CD4-positive, CD25-positive, alpha-beta regulatory T cell (primary cell): Measurements from ENCODE around the gene PTPRN2. TPM values are rescaled to one million over a fixed set of nuclear protein-coding genes. Genes with fewer than 3 reads are reported as not detected.

Source experiments
- ATAC-seq, 2 donors: fragments of 150-1000 bp; cut with Tn5 transposase; one replicate each; pipeline ENCODE4 v1.10.0; 2021; ENCODE audit warnings: low read depth in 2 of 2, moderate number of reproducible peaks in 2 of 2, moderate library complexity in 1 of 2
- DNase-seq, 3 donors: peaks; one replicate each; pipeline versions ENCODE4 v3.0.0 to v3.0.0-alpha.2; 2012 to 2022; ENCODE audit warnings: mixed read lengths in 1 of 3
- H3K27ac ChIP-seq: one replicate; pipeline ENCODE4 v1.7.0; 2013; ENCODE audit warnings: mild to moderate bottlenecking, low read length; ENCODE audit not compliant: insufficient read depth, poor library complexity, severe bottlenecking
- H3K27me3 ChIP-seq: one replicate; pipeline ENCODE4 v1.7.0; 2013; ENCODE audit warnings: low read length; ENCODE audit not compliant: control insufficient read depth, insufficient read depth
- H3K36me3 ChIP-seq: one replicate; pipeline ENCODE4 v1.7.0; 2013; ENCODE audit warnings: mild to moderate bottlenecking, low read length, moderate library complexity; ENCODE audit not compliant: control insufficient read depth, insufficient read depth
- H3K4me1 ChIP-seq: 2 replicates; pipeline ENCODE4 v1.7.0; 2013; ENCODE audit warnings: mild to moderate bottlenecking, low read length; ENCODE audit not compliant: insufficient read depth, control insufficient read depth, poor library complexity, severe bottlenecking
- H3K4me3 ChIP-seq: one replicate; pipeline ENCODE4 v1.7.0; 2013; ENCODE audit warnings: low read depth, mild to moderate bottlenecking, low read length, moderate library complexity
- H3K9me3 ChIP-seq, 2 experiments: 1 replicate in 1 of 2; 2 replicates in 1 of 2; pipeline ENCODE4 v1.7.0; 2013; ENCODE audit warnings: low read length in 2 of 2, mild to moderate bottlenecking in 1 of 2, moderate library complexity in 1 of 2; ENCODE audit not compliant: control insufficient read depth in 2 of 2
- H3K27ac Mint-ChIP-seq, 3 donors: one replicate each; pipeline ENCODE4 v1.8.0; 2020 to 2022; ENCODE audit warnings: mild to moderate bottlenecking in 3 of 3, mixed read lengths in 3 of 3, moderate library complexity in 2 of 3
- H3K27me3 Mint-ChIP-seq: one replicate; pipeline ENCODE4 v1.8.0; 2022; ENCODE audit warnings: mild to moderate bottlenecking, mixed read lengths
- H3K36me3 Mint-ChIP-seq: one replicate; pipeline ENCODE4 v1.8.0; 2020; ENCODE audit warnings: mixed read lengths
- H3K4me1 Mint-ChIP-seq, 4 donors: one replicate each; pipeline ENCODE4 v1.8.0; 2020 to 2022; ENCODE audit warnings: mixed read lengths in 4 of 4, mild to moderate bottlenecking in 1 of 4
- H3K4me3 Mint-ChIP-seq, 4 donors: one replicate each; pipeline ENCODE4 v1.8.0; 2020 to 2022; ENCODE audit warnings: mild to moderate bottlenecking in 4 of 4, mixed read lengths in 4 of 4, moderate library complexity in 3 of 4
- H3K9me3 Mint-ChIP-seq, 7 donors: one replicate each; pipeline ENCODE4 v1.8.0; 2020 to 2022; ENCODE audit warnings: mixed read lengths in 7 of 7, mild to moderate bottlenecking in 3 of 7, moderate library complexity in 2 of 7
- polyA plus RNA-seq, 4 donors: library from polyadenylated mRNA; unstranded; fragments of 300-500 nt; fragmentation: Illumina TruSeq; gene quantifications; one replicate each; pipeline ENCODE4 v1.2.3, GENCODE V29; 2021
- total RNA-seq: library from RNA; stranded (reverse); gene quantifications from one replicate; pipeline ENCODE4 v1.2.3, GENCODE V29; 2022

Gene PTPRN2
- total and polyA plus RNA-seq, 5 donors from 2014 or later: 1.6 to 4.7 (median 2.7) TPM

DNA sequence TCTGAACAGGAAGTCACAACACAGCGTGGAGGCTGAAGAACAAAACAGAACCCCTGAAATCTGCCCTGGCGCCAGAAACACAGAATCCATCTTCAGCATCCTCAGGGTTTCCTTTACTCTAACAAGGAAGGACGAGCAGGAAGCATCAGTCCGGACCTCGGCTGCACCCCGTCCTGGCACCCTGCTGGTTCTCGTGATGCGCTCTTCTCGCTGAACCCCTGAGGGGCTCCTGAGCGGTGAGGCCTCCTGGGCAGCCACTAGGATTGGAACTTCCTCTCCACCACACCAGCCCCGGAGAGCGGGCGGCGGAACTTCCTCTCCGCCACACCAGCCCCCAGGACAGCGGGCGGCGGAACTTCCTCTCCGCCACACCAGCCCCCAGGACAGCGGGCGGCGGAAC, 461.9 kb downstream of the PTPRN2 start:
- no peak overlapping the region for H3K4me3 Mint-ChIP-seq
- Histone ChIP-seq H3K36me3 (no peaks in the 10 kb centered on the region), H3K4me1 (no peaks in the 10 kb centered on the region), H3K27me3 (no peaks in the 10 kb centered on the region), H3K9me3 (peaks cover 0 to 4% of the 10 kb centered on the region in 2 experiments), H3K27ac (no peak overlapping the region), H3K4me3 (no peak overlapping the region)
- ATAC-seq: no peak
- no peak for DNase-seq
- H3K9me3 Mint-ChIP-seq: peaks cover 0 to 16% (median 2%) of the 10 kb centered on the region in 7 donors
- H3K27ac Mint-ChIP-seq: no peak overlapping the region
- no peaks in the 10 kb centered on the region for H3K36me3 Mint-ChIP-seq
- H3K27me3 Mint-ChIP-seq: no peaks in the 10 kb centered on the region
- no peaks in the 10 kb centered on the region for H3K4me1 Mint-ChIP-seq

DNA sequence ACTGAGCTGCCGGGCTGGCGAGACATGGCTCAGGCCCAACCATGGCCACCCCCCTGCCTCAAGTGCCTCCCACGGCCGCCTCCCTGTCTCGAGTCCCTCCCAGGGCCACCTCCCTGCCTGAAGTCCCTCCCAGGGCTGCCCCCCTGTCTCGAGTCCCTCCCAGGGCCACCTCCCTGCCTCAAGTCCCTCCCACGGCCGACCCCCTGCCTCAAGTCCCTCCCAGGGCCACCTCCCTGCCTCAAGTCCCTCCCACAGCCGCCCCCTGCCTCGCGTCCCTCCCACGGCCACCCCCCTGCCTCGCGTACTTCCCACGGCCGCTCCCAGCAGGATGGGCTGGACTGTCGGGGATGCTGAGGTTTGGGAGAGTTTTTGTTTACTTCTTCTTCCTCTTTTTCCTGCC, 462.5 kb downstream of the PTPRN2 start:
- Histone ChIP-seq H3K27me3 (no peaks in the 10 kb centered on the region), H3K36me3 (no peaks in the 10 kb centered on the region), H3K4me3 (no peak overlapping the region), H3K9me3 (peaks cover 0 to 7% of the 10 kb centered on the region in 2 experiments), H3K27ac (no peak overlapping the region), H3K4me1 (no peaks in the 10 kb centered on the region)
- Mint-ChIP-seq H3K27ac (no peak overlapping the region), H3K9me3 (peaks cover 0 to 19% (median 2%) of the 10 kb centered on the region in 7 donors), H3K4me3 (no peak overlapping the region), H3K4me1 (no peaks in the 10 kb centered on the region), H3K27me3 (no peaks in the 10 kb centered on the region), H3K36me3 (no peaks in the 10 kb centered on the region)
- ATAC-seq (no peak), DNase-seq (no peak)

DNA sequence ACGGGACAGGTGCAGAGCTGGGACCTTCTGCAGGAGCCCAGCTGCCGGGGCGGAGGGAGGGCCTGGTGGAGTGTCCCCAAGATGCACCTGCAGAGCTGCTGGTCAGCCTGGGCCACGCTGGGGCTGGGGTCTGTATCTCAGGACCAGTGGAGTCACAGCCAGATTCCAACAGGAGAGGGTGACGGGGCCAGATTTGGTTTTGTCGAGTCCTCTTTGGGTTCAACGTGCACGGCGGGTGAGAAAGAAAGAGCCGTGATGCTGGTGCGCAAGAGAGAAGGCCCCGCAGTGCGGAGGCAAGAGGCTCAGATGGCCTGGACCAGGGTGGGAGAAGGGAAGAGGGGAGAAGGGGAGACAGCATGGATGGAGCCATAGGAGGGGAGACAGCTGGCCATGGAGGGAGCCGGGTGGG, 462.9 kb downstream of the PTPRN2 start:
- Histone ChIP-seq H3K27me3 (no peaks in the 10 kb centered on the region), H3K9me3 (peaks cover 0 to 11% of the 10 kb centered on the region in 2 experiments), H3K27ac (no peak overlapping the region), H3K36me3 (no peaks in the 10 kb centered on the region), H3K4me1 (no peaks in the 10 kb centered on the region), H3K4me3 (no peak overlapping the region)
- no peaks in the 10 kb centered on the region for H3K27me3 Mint-ChIP-seq
- H3K27ac Mint-ChIP-seq: no peak overlapping the region
- DNase-seq (no peak), ATAC-seq (no peak)
- H3K36me3 Mint-ChIP-seq: no peaks in the 10 kb centered on the region
- H3K4me1 Mint-ChIP-seq: no peaks in the 10 kb centered on the region
- no peak overlapping the region for H3K4me3 Mint-ChIP-seq
- peaks cover 0 to 23% (median 4%) of the 10 kb centered on the region in 7 donors for H3K9me3 Mint-ChIP-seq

DNA sequence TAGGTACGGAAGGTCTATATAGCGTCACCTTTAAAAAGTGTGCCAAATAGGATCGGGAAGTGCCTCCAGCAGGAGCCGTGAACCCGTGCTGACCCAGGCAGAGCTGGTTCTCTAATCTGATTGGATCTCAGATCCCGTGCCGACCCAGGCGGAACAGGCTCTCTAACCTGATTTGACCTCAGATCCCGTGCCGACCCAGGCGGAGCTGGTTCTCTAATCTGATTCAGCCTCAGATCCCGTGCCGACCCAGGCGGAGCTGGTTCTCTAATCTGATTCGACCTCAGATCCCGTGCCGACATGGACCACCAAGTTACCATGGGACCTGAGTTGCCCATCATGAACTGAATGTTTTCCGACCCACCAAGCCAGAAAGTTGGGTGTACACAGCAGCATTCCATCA, 463.9 kb downstream of the PTPRN2 start:
- Histone ChIP-seq H3K27me3 (no peaks in the 10 kb centered on the region), H3K36me3 (no peaks in the 10 kb centered on the region), H3K27ac (no peak overlapping the region), H3K4me1 (no peaks in the 10 kb centered on the region), H3K4me3 (no peak overlapping the region), H3K9me3 (peaks cover 0 to 11% of the 10 kb centered on the region in 2 experiments)
- Mint-ChIP-seq H3K4me1 (no peaks in the 10 kb centered on the region), H3K27me3 (no peaks in the 10 kb centered on the region), H3K27ac (no peak overlapping the region), H3K4me3 (no peak overlapping the region), H3K36me3 (no peaks in the 10 kb centered on the region), H3K9me3 (peaks cover 0 to 24% (median 5%) of the 10 kb centered on the region in 7 donors)
- DNase-seq (no peak), ATAC-seq (no peak)

DNA sequence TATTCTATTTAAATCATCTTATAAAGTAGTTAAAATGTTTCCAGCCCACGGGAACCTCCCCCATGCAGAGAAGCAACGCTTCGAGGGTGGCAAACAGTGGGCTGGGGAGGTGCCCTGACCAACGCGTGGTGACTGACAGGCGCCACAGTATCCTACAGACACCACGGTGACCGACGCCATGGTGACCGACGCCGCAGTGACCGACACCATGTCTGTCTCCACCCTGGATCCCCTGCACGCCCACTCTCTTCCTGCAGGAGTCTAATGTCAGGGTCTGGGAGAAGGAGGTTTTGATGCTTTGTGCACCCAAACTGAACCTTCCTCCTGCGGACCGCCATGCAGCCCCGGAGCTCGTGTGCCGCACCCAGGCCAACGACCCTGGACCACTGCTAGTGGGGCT, 464.4 kb downstream of the PTPRN2 start:
- H3K4me3 ChIP-seq: no peak overlapping the region
- Mint-ChIP-seq H3K36me3 (no peaks in the 10 kb centered on the region), H3K27ac (no peak overlapping the region), H3K27me3 (no peaks in the 10 kb centered on the region), H3K4me3 (no peak overlapping the region), H3K4me1 (no peaks in the 10 kb centered on the region), H3K9me3 (peaks cover 0 to 24% (median 5%) of the 10 kb centered on the region in 7 donors)
- peaks cover 0 to 11% of the 10 kb centered on the region in 2 experiments for H3K9me3 ChIP-seq
- H3K4me1 ChIP-seq: no peaks in the 10 kb centered on the region
- no peaks in the 10 kb centered on the region for H3K36me3 ChIP-seq
- H3K27me3 ChIP-seq: no peaks in the 10 kb centered on the region
- no peak for DNase-seq
- no peak overlapping the region for H3K27ac ChIP-seq
- ATAC-seq: no peak

DNA sequence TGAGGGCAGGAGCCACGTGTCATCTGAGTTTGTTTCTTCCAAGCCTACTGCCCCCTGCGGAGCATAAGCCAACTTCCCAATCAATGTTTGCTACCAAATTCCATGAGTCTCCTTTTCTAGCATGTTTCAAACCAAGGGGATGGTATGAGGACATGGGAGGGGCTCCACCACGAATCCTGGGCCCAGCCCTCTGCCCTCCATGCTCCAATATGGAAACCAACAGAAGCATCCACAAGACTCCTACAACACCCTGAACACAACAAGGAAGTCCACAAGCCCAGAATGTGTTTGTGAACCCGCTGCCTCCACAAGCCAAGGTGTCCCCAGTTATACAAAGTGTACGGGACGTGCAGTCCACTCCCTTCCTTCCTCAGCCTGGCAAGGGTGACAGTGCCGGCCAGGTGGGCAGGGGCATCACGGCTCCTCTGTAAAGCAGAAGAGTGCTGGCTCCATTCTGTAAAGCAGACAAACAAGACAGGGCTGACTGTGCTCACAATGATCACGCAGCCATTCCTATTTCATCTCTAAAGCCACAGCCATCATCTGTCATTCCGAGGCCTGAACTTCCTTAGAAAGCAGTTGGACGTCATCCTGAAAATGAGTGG, 466.1 kb downstream of the PTPRN2 start:
- ATAC-seq (no peak), DNase-seq (no peak)
- no peaks in the 10 kb centered on the region for H3K36me3 Mint-ChIP-seq
- peaks cover 0 to 33% (median 5%) of the 10 kb centered on the region in 7 donors for H3K9me3 Mint-ChIP-seq
- H3K4me1 Mint-ChIP-seq: no peaks in the 10 kb centered on the region
- no peak overlapping the region for H3K27ac Mint-ChIP-seq
- no peaks in the 10 kb centered on the region for H3K4me1 ChIP-seq
- no peak overlapping the region for H3K4me3 ChIP-seq
- no peak overlapping the region for H3K4me3 Mint-ChIP-seq
- peaks cover 5 to 21% of the 10 kb centered on the region in 2 experiments for H3K9me3 ChIP-seq
- no peaks in the 10 kb centered on the region for H3K27me3 Mint-ChIP-seq
- no peaks in the 10 kb centered on the region for H3K36me3 ChIP-seq
- no peak overlapping the region for H3K27ac ChIP-seq
- no peaks in the 10 kb centered on the region for H3K27me3 ChIP-seq

DNA sequence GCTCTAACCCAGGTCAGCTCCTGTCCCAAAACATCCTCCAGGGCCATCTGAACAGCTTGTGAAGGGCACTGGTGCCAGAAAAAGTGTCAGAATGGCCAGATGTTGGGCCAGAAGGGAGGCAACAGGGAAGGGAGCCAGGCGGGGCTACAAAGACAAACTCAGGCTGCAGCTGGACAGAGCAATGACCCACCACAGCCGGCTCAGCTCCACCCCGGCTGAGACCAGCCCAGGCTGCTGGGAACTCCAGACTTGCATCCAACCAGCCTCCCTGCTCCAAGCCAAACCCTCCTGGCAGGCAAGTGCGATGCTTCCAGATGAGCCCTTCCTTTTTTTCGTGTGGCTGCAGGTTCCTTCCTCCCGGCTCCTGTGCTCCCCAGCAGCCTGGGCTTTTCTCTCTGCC, 466.9 kb downstream of the PTPRN2 start:
- Mint-ChIP-seq H3K4me3 (no peak overlapping the region), H3K36me3 (no peaks in the 10 kb centered on the region), H3K9me3 (peaks cover 0 to 34% (median 5%) of the 10 kb centered on the region in 7 donors), H3K4me1 (no peaks in the 10 kb centered on the region), H3K27ac (no peak overlapping the region), H3K27me3 (no peaks in the 10 kb centered on the region)
- DNase-seq: no peak
- Histone ChIP-seq H3K9me3 (peaks cover 9 to 28% of the 10 kb centered on the region in 2 experiments), H3K4me1 (no peaks in the 10 kb centered on the region), H3K27me3 (no peaks in the 10 kb centered on the region), H3K36me3 (no peaks in the 10 kb centered on the region), H3K27ac (no peak overlapping the region), H3K4me3 (no peak overlapping the region)
- ATAC-seq: no peak

DNA sequence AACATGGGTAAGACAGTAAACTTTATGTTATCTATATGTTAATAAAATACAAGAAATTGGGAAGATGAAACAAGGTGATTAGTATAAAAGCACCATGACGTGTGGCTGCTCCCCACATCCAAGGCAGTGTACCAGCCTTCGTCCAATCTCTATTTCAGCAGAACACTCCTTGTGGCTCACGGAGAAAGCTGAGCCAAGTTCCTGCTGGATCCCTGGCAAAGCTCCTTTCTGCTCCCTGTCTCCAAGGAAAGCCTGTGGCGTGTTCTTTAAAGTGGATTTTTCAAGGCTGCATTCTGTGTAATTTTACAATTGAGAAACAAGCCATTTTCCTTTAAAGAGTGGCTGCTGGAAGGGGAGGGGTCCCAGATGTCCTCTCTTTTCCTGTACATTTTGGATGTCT, 467.3 kb downstream of the PTPRN2 start:
- Mint-ChIP-seq H3K4me1 (no peaks in the 10 kb centered on the region), H3K4me3 (no peak overlapping the region), H3K9me3 (peaks cover 0 to 38% (median 5%) of the 10 kb centered on the region in 7 donors), H3K27me3 (no peaks in the 10 kb centered on the region), H3K27ac (no peak overlapping the region), H3K36me3 (no peaks in the 10 kb centered on the region)
- peaks cover 9 to 27% of the 10 kb centered on the region in 2 experiments for H3K9me3 ChIP-seq
- H3K27me3 ChIP-seq: no peaks in the 10 kb centered on the region
- H3K4me3 ChIP-seq: no peak overlapping the region
- H3K36me3 ChIP-seq: no peaks in the 10 kb centered on the region
- DNase-seq (no peak), ATAC-seq (no peak)
- no peaks in the 10 kb centered on the region for H3K4me1 ChIP-seq
- no peak overlapping the region for H3K27ac ChIP-seq
